GM21515 (cell line): ENCODE measurements around the gene COPE.
"Not testable (repeated sequence)": the region's sequence is repeated elsewhere in the genome, so short reads cannot be mapped to it uniquely, and the experiment has no call there.

ENCODE experiments used
- ATAC-seq: cut with Tn5 transposase; IDR thresholded peaks from one replicate; pipeline ENCODE4 v1.9.1; 2021; ENCODE audit not compliant: unreplicated experiment

The COPE gene

GRCh38 chr19:18910010-18910409 is 9.2 kb downstream of the COPE start:
- ATAC-seq, result no peak

DNA sequence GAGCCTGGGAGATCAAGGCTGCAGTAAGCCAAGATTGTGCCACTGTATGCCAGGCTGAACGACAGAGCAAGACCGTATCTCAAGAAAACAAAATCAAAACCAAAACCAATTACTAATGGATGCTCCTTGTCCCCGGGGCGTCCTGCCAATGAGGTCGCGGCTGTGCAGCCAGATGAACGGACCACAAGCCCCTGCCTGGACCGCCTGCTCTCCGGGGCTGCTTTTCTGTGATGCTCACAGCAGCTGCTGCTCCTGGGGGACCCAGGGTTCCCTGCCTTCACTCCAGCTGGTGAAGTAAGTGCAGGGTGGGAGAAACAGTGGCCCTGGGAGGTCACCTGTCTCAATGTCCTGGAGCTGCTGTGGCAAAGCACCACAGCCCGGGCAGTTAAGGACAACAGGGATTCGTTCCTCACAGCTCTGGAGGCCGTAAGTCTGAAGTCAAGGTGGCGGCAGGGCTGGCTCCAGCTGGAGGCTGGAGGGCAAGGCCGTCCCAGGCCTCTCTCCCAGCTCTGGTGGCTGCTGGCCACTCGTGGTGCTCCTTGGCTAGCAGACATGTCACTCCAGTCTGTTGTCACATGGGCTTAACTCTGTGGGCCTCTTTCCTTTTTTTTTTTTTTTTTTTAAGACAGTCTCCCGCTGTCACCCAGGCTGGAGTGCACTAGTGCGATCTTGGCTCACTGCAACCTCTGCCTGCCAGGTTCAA is 10.1 kb downstream of the COPE start:
- no peak for ATAC-seq

- no peak for ATAC-seq
Measured at GRCh38 chr19:18906605-18907519, 12.3 kb downstream of the COPE start.

DNA sequence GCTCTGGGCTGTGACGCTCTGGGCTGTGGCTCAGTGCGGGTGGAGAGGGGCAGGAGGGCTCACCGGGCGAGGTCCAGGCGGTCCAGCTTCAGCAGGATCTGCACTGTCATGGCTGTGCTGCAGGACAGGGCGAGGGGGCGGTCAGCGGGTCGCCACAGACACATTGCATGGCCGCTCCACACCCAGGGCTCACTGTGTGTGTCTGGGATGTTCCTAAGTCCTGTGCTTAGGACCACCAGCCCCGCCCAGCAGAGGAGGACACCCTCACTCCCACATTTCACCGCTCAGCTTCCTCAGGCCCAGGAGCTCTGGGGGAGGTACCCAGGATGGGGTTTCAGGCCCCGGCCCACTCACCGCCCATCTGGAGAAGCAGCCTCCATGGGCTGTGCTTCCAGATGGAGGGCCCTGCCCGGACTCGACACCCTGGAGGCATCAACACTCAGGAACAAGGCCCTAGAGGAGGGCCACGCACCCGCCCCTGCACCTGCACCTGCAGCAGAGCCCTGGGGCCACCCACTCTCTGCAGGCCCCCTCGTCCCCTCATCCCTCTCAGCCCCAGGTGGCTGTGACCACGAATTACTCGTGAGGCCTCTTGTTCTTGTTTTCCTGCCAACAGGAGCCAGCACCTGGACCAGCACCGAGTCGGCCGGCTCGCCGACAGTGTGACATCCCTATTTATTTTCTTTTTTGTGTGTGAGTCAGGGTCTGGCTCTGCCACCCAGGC is 13.5 kb downstream of the COPE start:
- ATAC-seq, result no peak

- no peak for ATAC-seq
Measured at GRCh38 chr19:18905058-18905456, 14.1 kb downstream of the COPE start.

GRCh38 chr19:18904334-18905057 is 14.7 kb downstream of the COPE start:
- no peak for ATAC-seq

- ATAC-seq, result no peak
Measured at GRCh38 chr19:18903156-18904037, 15.8 kb downstream of the COPE start.

GRCh38 chr19:18902519-18902918 is 16.7 kb downstream of the COPE start:
- not testable (repeated sequence) for ATAC-seq

DNA sequence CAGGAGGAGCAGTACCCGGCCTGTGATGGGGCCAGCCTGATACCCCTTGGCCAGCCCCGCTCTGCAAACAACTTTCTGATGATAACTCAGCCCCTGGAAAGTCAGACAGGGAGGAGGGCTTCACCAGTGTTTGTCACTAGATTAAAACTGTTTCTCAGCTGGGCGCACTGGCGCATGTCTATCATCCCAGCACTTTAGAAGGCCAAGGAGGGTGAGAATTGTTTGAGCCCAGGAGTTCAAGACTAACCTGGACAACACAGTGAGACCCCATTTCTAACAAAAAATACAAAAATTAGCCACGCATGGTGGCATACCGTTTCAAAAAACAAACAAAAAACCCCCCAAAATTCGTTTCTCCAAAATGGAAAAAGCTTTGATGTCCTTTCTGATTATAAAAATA is 17.7 kb downstream of the COPE start:
- ATAC-seq, result no peak

- no peak for ATAC-seq
Measured at GRCh38 chr19:18900700-18901481, 18.3 kb downstream of the COPE start.

DNA sequence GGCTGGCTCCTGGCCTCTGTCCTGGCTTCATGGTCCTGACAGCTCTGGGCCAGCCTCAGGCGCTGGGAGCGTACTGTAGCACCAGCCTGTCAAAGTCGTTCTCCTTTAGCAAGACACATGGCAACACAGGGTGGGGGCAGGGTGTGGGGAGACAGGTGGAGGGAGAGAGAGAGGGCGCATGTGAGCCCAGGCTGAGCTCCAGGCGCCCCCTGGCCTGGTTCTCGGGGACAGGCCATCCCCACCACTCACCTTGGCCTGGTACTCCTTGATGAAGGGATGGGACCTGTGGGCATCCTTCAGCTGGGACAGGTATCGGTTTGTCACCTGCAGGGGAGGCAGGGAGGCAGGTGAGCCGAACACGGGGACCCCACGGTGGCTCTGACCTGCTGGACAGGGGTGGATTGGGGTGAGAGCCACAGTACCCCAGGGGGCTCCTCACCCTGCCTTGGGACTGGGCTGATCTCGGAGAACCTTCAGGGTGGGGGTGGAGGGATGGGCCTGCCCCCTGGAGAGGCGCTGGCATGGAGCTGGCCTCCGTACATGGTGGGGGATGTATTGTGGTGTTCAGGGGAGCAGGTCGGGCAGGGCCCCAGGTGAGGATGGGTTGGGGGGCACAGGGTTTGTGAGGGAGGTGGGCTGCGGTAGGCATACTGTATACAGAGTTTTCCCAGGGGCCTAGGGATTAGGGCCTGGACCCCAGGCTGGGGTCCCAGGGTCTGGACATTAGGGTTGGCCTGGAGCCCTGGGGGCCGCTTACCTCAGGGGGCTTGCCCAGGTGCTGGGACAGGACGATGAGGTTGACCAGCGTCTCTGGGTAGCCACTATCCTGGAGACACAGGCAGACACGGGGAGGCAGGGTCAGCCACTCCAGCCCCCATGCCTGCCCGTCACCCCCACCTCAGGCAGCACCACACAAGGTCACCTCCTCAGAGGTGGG is 19.3 kb downstream of the COPE start:
- ATAC-seq, result no peak

GRCh38 chr19:18898607-18899408 is 20.4 kb downstream of the COPE start:
- no peak for ATAC-seq

GRCh38 chr19:18898081-18898606 is 21.0 kb downstream of the COPE start:
- ATAC-seq, result no peak

DNA sequence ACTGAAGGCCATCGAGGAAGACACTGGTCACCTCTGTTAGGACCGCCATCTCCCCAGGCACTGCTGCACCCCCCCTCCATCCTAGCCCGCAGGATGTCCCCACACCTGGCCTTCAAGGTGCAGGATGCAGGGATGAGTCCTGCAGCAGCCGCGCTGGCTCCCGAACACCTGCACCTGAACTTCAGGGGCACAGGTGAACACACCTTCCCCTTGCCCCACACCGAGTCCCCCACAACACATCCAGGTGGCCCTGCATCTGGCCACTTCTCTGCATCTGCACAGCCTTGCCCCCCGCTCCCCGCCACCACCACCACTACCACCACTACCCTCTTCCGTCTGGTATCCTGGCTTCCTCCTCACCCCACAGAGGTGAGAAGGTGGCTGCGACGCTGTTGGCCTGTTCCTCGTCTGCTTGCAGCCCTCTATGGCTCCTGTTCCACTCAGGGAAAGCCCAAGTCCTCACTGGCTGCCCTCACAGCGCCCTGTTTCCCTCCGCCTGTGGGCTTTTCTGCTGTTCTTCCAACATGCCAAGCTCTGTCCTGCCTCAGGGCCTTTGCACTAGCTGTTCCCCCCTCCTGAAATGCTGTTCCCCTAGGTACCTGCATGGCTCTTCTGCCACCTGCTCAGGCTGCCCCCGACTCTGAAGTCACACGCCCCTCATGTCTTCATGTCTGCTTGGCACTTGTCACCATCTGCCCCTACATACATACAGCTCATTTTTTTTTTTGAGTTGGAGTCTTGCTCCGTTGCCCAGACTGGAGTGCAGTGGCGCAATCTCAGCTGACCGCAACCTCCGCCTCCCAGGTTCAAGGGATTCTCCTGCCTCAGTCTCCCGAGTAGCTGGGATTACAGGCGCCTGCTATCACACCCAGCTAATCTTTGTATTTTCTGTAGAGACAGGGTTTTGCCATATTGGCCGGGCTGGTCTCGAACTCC is 21.8 kb downstream of the COPE start:
- ATAC-seq, result no peak

DNA sequence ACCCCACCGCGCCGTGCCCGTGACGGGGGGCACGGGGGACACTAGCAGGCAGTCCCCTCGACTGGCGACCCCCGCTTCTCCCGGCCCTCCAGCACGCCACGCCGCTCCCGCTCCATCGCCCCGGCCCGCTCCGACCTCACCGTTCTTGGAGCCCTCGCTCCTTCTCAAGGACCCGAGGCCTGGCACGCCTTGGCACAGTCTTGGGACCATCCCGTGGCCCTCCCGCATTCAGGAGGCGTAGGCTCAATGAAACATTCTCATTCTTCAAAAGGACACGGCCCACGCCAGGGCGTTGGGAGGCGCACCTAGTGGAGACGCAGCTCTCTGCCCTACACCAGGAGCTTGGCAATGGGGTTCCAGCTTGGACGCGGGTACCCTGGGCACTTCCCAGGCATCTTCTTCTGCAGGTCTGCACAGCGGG is 22.8 kb downstream of the COPE start:
- ATAC-seq, result no peak

DNA sequence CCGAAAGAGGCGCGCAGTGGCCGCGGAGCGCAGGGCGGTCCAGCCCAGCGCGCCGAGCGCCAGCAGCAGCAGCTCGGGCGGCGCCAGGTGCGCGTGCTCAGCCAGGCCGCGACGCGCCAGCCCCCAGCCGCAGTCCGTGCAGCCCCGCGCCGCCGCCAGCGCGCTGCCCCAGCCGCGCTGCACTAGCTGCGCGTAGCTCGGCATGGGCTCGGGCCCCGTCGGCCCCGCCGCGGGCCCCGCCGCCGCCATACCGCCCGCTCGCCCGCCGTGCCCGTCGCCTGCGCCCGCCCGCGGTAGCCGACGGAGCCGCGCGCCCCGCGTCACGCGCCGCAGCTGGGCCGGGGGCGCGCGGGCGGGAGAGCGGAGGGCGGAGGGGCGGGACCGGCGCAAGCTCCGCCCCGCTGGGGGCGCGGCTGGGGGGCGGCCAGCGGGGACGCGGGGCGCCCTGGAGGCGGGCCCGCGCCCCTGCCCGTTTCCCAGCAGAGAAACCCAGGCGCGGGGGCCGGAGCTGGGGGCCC is 23.3 kb downstream of the COPE start, which contains the start of gene CERS1:
Gene CERS1, minus strand, starts transcription at position 335 of the 518 bp plus-strand sequence. Its CDS starts 86 bp downstream, at position 249.
- no peak for ATAC-seq
